IPS DF 6.9 (cell line): ENCODE measurements around the gene MAB21L4.

Source experiments
- DNase-seq: peaks from one replicate; pipeline ENCODE4 v3.0.0-alpha.2; 2013; ENCODE audit warnings: low read depth, low spot score
- H3K27ac ChIP-seq: one replicate; pipeline ENCODE4 v1.5.1; 2013; ENCODE audit warnings: low read length, control low read depth
- H3K27me3 ChIP-seq: 2 replicates; pipeline ENCODE4 v1.6.1; 2013; ENCODE audit warnings: mild to moderate bottlenecking, low read length; ENCODE audit not compliant: control insufficient read depth, insufficient read depth
- H3K36me3 ChIP-seq: 2 replicates; pipeline ENCODE4 v1.6.1; 2013; ENCODE audit warnings: low read length; ENCODE audit not compliant: control insufficient read depth, insufficient read depth
- H3K4me1 ChIP-seq: 2 replicates; pipeline ENCODE4 v1.6.1; 2013; ENCODE audit warnings: low read length; ENCODE audit not compliant: control insufficient read depth, insufficient read depth
- H3K4me3 ChIP-seq: 2 replicates; pipeline ENCODE4 v1.5.1; 2013; ENCODE audit warnings: mild to moderate bottlenecking, low read length
- H3K9me3 ChIP-seq: 2 replicates; pipeline ENCODE4 v1.6.1; 2013; ENCODE audit warnings: low read length, inconsistent platforms; ENCODE audit not compliant: control insufficient read depth, insufficient read depth
- WGBS: extraction: QIAGEN DNeasy Blood & Tissue Kit; methylation state at CpG from one replicate; pipeline ENCODE4 v1.1.7; 2013; ENCODE audit warnings: mixed read lengths, missing lambda C conversion rate; ENCODE audit not compliant: insufficient read length, insufficient coverage; 5-methylcytosine and 5-hydroxymethylcytosine counted together

The MAB21L4 gene

DNA sequence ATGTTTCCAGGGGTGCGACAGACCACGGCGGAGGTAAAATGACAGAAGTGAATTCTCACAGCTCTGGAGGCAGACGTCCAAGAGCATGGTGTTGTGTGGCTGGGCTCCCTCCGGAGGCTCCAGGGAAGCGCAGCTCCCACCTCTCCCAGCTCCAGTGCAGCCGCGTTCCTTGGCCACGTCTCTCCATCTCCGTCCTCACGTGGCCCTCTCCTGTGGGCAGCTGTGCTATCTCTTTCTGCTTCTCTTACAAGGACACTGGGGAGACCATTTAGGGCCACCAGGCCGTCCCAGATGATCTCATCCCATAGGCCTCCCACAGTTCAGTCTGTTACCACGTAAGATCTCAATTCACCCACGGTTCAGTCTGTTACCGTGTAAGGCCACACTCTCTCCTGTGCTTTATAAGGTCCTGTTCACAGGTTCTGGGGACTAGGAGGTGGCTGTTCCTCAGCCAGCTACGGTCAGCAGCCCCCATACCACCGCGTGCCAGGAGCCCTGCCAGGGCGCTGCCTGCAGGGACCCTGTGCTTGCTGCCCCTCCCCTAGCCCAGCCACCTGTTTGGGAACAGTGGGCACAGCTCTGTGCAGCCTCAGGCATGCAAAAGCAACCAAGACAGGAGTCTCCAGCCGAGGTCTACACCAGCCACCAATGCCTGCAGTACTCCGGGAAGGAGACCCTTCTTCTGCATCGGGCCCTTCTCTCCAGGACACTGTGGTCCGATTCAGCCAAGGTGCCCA is 2.9 kb upstream of the MAB21L4 start:
- Histone ChIP-seq H3K4me3 (no peak overlapping the region), H3K4me1 (no peaks in the 10 kb centered on the region), H3K36me3 (no peaks in the 10 kb centered on the region), H3K9me3 (no peaks in the 10 kb centered on the region), H3K27ac (no peak overlapping the region), H3K27me3 (no peaks in the 10 kb centered on the region)
- DNase-seq: no peak
- no CpG with 5 or more reads among the region's 23 CpGs for WGBS

DNA sequence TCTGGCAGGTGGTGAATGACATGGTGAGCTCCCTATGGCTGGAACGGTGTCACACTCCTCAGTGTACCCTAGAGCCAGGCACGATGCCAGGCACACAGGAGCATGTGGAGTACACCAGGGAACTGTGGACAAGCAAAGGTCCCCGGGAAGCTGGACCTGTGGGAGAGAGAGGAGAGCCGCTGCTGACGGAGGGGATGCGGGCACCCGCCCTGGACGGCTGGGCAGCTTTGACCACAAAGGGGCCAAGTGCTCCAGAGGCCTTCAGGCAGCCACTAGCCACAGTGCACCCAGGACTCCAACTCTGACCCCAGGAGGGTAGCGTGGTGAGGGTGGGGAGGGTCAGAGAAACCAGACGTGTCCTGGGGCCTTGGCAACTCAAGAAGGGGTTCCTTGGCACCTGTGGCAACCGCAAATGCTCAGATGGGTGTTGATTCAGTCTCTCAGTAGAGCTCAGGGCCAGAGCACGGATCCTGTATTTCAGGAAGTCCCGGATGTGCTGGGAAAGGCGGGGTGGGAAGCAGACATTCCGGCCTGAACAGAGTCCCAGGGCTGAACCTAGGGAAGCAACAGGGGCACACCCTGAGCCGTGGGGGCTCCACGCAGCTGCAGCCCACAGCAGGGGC is 2.3 kb upstream of the MAB21L4 start:
- no peaks in the 10 kb centered on the region for H3K27me3 ChIP-seq
- DNase-seq: no peak
- no peaks in the 10 kb centered on the region for H3K4me1 ChIP-seq
- H3K27ac ChIP-seq: no peak overlapping the region
- no CpG with 5 or more reads among the region's 17 CpGs for WGBS
- H3K9me3 ChIP-seq: no peaks in the 10 kb centered on the region
- H3K36me3 ChIP-seq: no peaks in the 10 kb centered on the region
- H3K4me3 ChIP-seq: no peak overlapping the region

DNA sequence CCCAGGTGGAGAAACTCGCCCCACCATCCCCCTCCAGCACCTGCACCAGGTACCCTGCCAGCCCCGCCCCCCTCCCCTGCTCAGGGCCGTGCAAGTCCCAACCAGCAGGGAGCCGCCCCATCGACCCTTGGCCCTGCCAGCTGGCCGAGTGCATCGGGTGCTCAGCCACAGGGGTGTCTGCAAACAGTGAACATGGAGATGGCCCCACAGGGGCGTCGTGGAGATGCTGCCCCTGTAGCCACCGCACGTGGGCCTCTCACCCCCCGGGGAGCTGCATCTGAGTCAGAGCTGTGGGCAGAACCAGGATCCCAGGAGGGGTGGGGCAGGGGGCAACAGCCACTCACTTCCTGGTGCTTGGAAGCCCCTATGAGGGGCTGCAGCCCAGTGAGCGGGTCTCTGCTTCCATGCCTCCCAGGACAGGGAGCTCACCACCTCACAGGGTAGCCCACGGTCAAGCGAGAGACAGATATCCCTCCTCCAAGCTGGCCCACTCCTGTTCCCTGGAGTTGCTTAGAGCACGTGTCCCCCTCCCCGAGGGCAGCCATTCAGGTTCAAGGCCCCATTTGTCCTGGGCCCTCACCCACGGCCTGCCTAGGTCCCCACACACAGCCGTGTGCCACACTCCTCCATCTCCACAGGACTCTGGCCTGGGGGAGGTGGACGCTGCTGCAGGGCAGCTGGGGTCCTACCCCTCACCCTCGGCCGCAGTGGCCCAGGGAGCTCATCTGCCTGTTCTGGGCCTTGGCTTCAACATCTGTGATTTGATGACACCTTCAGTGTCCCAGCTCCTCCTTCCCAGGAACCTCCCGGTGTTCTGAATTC is 1.1 kb upstream of the MAB21L4 start:
- no peaks in the 10 kb centered on the region for H3K36me3 ChIP-seq
- H3K9me3 ChIP-seq: no peaks in the 10 kb centered on the region
- DNase-seq: no peak
- no CpG with 5 or more reads among the region's 23 CpGs for WGBS
- no peaks in the 10 kb centered on the region for H3K4me1 ChIP-seq
- H3K27ac ChIP-seq: no peak overlapping the region
- no peaks in the 10 kb centered on the region for H3K27me3 ChIP-seq
- H3K4me3 ChIP-seq: no peak overlapping the region

DNA sequence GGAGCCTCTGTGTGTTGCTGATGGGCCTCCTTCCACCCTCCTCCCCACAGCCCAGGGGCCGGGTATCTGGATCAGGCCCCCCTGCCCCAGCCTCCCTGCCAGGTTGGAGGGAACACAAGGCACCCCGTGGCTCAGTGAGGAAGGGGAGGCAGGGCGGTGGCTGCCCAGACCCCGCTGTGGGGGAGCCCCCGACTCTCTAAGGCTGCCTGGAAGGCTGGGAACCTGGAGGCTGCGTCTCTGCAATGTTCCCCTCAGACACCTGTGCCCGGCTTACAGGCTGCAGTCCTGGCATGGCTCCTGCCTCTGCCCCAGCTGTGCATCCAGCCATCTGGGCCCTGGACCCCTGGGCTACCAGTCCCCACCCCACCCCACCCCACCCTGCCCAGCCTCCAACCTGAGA is 438 bp upstream of the MAB21L4 start:
- H3K4me1 ChIP-seq: no peaks in the 10 kb centered on the region
- H3K36me3 ChIP-seq: no peaks in the 10 kb centered on the region; the same call in 1 of the 2 replicates
- no CpG with 5 or more reads among the region's 7 CpGs for WGBS
- no peak overlapping the region for H3K27ac ChIP-seq
- H3K9me3 ChIP-seq: no peaks in the 10 kb centered on the region
- no peaks in the 10 kb centered on the region for H3K27me3 ChIP-seq
- no peak overlapping the region for H3K4me3 ChIP-seq
- DNase-seq: no peak

DNA sequence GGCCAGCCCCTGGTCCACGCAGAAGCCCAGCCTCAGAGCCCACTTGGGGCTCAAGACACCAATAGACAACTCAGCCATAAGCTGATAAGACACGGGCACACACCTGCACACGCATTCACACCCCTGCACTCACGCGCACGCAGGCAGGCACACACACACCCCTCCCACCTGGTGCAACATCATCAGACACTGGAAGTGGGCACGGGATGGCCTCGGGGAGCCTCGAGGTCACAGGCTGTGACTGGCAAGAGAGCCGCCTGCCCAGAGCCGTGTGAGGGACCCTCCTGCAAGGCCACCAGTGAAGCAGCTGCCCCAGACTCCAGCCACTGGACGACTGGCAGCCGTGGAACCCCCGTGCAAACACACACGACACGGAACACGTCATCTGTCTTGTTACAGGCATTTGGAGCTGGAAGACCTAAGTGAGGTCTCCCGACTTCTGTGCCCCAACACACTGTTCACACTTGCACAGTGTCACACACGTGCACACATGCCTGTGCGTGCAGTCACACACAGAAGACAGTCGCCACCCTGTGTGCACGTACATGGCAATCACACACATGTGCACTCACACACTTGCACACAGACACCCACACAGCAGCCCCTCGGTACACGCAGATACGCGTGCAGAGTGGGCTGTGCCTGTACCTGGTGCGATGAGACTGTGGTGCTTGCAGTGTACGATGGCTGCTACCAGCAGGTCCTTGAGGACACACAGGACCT is 959 bp downstream of the MAB21L4 start:
- no peaks in the 10 kb centered on the region for H3K27me3 ChIP-seq
- H3K36me3 ChIP-seq: no peaks in the 10 kb centered on the region; the same call in 1 of the 2 replicates
- H3K9me3 ChIP-seq: no peaks in the 10 kb centered on the region
- no peak overlapping the region for H3K4me3 ChIP-seq
- WGBS: no CpG with 5 or more reads among the region's 28 CpGs
- no peak for DNase-seq
- H3K4me1 ChIP-seq: no peaks in the 10 kb centered on the region
- H3K27ac ChIP-seq: no peak overlapping the region

DNA sequence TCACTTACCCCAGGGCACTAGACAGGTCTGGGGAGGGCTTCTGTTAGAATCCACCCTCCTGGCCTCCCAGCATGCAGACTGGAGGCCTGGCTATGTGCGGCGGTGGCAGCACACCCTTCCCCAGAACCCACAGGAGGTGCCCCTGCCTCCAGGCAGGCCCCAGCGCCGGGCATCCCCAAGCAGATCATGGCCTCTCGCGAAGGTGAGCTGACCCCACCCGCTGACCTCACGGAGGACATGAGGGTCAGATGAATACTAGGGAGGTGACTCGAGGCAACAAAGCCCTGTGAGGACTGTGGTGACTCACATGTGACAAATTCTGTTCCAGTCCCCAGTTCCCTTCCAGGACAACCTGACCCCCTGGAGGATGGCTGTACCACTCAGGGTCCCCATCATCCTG is 1.9 kb downstream of the MAB21L4 start:
- WGBS: no CpG with 5 or more reads among the region's 9 CpGs
- Histone ChIP-seq H3K4me3 (no peak overlapping the region), H3K9me3 (no peaks in the 10 kb centered on the region), H3K36me3 (no peaks in the 10 kb centered on the region; the same call in 1 of the 2 replicates), H3K27ac (no peak overlapping the region), H3K27me3 (no peaks in the 10 kb centered on the region), H3K4me1 (no peaks in the 10 kb centered on the region)
- no peak for DNase-seq

DNA sequence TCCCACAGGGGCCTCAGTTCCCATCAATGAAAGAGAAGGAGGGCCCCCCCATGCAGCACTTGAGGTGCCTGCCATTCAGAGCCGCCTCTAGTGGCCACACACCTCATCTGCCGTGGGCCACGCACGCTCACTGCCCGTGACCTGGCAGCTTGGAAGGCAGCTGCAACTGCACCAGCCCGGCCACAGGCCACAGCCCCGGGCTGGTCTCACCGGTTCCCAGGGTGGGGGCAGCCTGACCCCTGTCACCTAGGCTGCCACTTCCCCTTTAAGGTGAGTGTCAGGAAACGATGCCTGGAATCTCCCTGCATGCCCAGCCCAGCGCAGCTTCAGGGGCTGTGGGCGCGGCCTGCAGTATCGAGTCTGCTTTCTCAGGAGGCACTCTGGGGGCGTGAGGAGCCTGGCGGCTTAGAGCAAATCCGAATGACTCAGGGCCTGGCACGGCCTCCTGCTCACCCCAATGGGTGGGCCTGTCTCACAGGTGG is 2.6 kb downstream of the MAB21L4 start:
- H3K4me3 ChIP-seq: no peak overlapping the region
- no peaks in the 10 kb centered on the region for H3K9me3 ChIP-seq
- no peaks in the 10 kb centered on the region for H3K4me1 ChIP-seq
- H3K27me3 ChIP-seq: no peaks in the 10 kb centered on the region
- no peak overlapping the region for H3K27ac ChIP-seq
- no CpG with 5 or more reads among the region's 17 CpGs for WGBS
- no peak for DNase-seq
- H3K36me3 ChIP-seq: no peaks in the 10 kb centered on the region; the same call in 1 of the 2 replicates

DNA sequence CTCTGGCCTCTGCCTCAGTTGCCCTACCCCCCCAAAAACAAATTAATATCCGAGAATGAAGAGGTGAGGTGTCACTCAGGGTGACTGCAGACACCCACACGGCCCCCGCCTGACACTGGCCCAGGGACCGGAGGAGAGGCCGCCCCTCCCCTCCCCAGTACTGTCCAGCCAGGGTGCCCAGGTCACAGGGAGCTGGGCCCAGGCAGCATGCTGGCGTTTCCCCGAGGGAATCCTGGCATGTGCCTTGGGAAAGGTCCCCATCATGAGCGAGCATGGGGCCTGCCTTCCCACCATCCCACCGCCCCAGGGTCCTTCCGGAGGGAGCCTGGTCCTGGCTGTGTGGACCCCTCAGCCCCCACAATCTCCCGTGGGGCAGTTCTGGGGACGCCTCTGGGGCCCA is 3.0 kb downstream of the MAB21L4 start:
- H3K4me3 ChIP-seq: no peak overlapping the region
- no CpG with 5 or more reads among the region's 12 CpGs for WGBS
- H3K4me1 ChIP-seq: no peaks in the 10 kb centered on the region
- no peaks in the 10 kb centered on the region; the same call in 1 of the 2 replicates for H3K36me3 ChIP-seq
- DNase-seq: no peak
- H3K9me3 ChIP-seq: no peaks in the 10 kb centered on the region
- H3K27me3 ChIP-seq: no peaks in the 10 kb centered on the region
- H3K27ac ChIP-seq: no peak overlapping the region

DNA sequence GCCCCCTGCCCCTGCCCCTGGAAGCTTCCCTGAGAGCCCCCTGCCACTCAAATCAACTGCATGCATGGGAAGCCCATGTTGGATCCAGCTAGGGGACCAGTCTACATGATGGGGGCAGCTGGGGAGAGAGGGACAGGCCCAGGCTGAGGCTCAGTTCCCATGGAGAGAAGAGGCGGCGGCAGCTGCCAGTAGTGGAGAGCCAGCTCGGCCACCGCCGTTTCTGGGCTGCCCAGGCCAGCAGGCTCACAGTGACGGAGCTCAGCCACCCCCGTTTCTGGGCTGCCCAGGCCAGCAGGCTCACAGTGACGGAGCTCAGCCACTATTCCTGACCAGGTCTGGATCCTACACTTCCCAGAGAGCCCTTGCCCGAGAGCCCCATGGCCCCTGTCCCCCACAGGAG is 3.6 kb downstream of the MAB21L4 start:
- WGBS: no CpG with 5 or more reads among the region's 9 CpGs
- DNase-seq: no peak
- Histone ChIP-seq H3K9me3 (no peaks in the 10 kb centered on the region), H3K27ac (no peak overlapping the region), H3K27me3 (no peaks in the 10 kb centered on the region), H3K36me3 (no peaks in the 10 kb centered on the region; the same call in 1 of the 2 replicates), H3K4me3 (no peak overlapping the region), H3K4me1 (no peaks in the 10 kb centered on the region)
